Ishikawa (cell line): ENCODE data around the gene PUM1.

Source experiments
- CEBPB ChIP-seq: IDR thresholded peaks from 2 replicates; pipeline ENCODE4 v1.6.1; 2012
- CREB1 ChIP-seq: IDR thresholded peaks from 2 replicates; pipeline ENCODE4 v1.6.1; 2012; ENCODE audit warnings: low read depth
- EGR1 ChIP-seq: IDR thresholded peaks from 2 replicates; pipeline ENCODE4 v1.6.1; 2012
- EP300 ChIP-seq: IDR thresholded peaks from 2 replicates; pipeline ENCODE4 v1.6.1; 2012; ENCODE audit warnings: borderline replicate concordance
- FOXM1 ChIP-seq: IDR thresholded peaks from 2 replicates; pipeline ENCODE4 v1.6.1; 2012; ENCODE audit warnings: low read depth, borderline replicate concordance
- NFIC ChIP-seq: IDR thresholded peaks from 2 replicates; pipeline ENCODE4 v1.6.1; 2012
- RAD21 ChIP-seq: IDR thresholded peaks from 2 replicates; pipeline ENCODE4 v1.6.1; 2012; ENCODE audit warnings: low read depth
- TAF1 ChIP-seq: IDR thresholded peaks from 2 replicates; pipeline ENCODE4 v1.6.1; 2012; ENCODE audit warnings: low read depth, mild to moderate bottlenecking
- TCF12 ChIP-seq: IDR thresholded peaks from 2 replicates; pipeline ENCODE4 v1.6.1; 2012; ENCODE audit warnings: low read depth
- TEAD4 ChIP-seq: IDR thresholded peaks from 2 replicates; pipeline ENCODE4 v1.6.1; 2012
- YY1 ChIP-seq: IDR thresholded peaks from 2 replicates; pipeline ENCODE4 v1.6.1; 2012; ENCODE audit warnings: low read depth
- ZBTB7A ChIP-seq: IDR thresholded peaks from 2 replicates; pipeline ENCODE4 v1.6.1; 2012; ENCODE audit warnings: low read depth
- TF ChIP-seq, protein P1 (sequence below): IDR thresholded peaks from 2 replicates; pipeline ENCODE4 v1.6.1; 2012
- TF ChIP-seq, protein P2 (sequence below): IDR thresholded peaks from 2 replicates; pipeline ENCODE4 v1.6.1; 2012; ENCODE audit warnings: low read depth, mild to moderate bottlenecking
- TF ChIP-seq, protein P3 (sequence below): IDR thresholded peaks from 2 replicates; pipeline ENCODE4 v1.6.1; 2012

The PUM1 gene

DNA sequence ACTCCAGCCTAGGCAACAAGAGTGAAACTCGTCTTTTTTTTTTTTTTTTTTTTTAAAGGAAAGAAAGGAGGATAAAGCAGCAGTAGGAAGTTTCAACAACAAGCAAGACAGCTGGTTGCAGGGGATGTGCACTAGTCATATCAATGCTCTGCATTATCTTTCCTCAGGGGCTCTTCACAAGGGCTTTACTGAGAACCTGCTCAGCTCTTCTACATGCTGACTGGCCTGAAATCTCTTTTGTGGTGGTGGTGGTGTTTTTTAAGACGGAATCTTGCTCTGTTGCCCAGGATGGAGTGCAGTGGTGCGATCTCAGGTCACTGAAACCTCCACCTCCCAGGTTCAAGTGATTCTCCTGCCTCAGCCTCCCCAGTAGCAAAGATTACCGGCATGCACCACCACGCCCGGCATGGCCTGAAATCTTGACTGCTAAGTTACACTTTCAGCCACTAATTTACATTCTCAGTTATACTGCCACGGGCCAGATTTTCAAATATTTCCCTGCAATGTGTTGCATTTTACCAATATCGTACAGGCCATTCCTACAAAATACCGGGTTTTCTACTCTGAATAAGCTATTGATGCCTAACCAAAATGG is 68.0 kb downstream of the PUM1 start:
- TF ChIP-seq, protein P1, sequence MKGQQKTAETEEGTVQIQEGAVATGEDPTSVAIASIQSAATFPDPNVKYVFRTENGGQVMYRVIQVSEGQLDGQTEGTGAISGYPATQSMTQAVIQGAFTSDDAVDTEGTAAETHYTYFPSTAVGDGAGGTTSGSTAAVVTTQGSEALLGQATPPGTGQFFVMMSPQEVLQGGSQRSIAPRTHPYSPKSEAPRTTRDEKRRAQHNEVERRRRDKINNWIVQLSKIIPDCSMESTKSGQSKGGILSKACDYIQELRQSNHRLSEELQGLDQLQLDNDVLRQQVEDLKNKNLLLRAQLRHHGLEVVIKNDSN: no peak
- TF ChIP-seq, protein P2, sequence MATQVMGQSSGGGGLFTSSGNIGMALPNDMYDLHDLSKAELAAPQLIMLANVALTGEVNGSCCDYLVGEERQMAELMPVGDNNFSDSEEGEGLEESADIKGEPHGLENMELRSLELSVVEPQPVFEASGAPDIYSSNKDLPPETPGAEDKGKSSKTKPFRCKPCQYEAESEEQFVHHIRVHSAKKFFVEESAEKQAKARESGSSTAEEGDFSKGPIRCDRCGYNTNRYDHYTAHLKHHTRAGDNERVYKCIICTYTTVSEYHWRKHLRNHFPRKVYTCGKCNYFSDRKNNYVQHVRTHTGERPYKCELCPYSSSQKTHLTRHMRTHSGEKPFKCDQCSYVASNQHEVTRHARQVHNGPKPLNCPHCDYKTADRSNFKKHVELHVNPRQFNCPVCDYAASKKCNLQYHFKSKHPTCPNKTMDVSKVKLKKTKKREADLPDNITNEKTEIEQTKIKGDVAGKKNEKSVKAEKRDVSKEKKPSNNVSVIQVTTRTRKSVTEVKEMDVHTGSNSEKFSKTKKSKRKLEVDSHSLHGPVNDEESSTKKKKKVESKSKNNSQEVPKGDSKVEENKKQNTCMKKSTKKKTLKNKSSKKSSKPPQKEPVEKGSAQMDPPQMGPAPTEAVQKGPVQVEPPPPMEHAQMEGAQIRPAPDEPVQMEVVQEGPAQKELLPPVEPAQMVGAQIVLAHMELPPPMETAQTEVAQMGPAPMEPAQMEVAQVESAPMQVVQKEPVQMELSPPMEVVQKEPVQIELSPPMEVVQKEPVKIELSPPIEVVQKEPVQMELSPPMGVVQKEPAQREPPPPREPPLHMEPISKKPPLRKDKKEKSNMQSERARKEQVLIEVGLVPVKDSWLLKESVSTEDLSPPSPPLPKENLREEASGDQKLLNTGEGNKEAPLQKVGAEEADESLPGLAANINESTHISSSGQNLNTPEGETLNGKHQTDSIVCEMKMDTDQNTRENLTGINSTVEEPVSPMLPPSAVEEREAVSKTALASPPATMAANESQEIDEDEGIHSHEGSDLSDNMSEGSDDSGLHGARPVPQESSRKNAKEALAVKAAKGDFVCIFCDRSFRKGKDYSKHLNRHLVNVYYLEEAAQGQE: no peak
- TF ChIP-seq FOXM1 (no peak), EGR1 (no peak)

DNA sequence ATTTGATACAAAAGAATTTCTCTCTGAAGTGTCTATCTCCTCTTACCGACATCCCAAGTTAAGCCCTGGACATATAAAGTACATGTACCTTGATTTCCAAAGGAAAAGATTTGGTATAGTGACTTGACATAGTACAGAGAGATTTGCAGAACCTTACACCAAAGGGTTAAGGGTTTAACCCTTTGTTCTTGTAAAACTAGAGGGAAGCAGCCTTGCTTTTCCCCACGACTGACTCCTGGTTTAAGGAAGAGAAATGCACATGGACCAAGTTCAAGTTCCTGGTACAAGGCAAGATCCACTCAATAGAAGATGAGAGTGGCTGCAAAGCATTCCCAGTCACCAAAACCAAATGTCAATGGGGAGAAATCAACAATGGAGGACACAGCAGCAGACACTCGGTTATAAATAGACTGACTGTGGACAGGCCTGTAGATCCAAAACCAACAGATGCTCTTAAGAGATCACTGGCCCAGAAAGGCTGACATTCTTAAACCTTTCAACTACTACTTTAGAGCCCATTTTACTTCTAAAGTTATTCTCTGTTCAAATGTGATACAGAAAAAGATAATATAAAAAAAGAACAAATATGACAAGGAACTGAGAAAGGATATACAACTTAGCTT is 69.4 kb downstream of the PUM1 start:
- TF ChIP-seq, protein P1: no peak
- TF ChIP-seq TAF1: no peak
- no peak for TF ChIP-seq FOXM1
- no peak for TF ChIP-seq RAD21
- TF ChIP-seq TEAD4: no peak
- no peak for TF ChIP-seq EP300
- no peak for TF ChIP-seq NFIC
- TF ChIP-seq EGR1: no peak
- no peak for TF ChIP-seq CREB1
- TF ChIP-seq, protein P3, sequence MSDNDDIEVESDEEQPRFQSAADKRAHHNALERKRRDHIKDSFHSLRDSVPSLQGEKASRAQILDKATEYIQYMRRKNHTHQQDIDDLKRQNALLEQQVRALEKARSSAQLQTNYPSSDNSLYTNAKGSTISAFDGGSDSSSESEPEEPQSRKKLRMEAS: no peak
- TF ChIP-seq ZBTB7A: no peak
- no peak for TF ChIP-seq YY1
- TF ChIP-seq, protein P2: no peak
- no peak for TF ChIP-seq CEBPB
- no peak for TF ChIP-seq TCF12

DNA sequence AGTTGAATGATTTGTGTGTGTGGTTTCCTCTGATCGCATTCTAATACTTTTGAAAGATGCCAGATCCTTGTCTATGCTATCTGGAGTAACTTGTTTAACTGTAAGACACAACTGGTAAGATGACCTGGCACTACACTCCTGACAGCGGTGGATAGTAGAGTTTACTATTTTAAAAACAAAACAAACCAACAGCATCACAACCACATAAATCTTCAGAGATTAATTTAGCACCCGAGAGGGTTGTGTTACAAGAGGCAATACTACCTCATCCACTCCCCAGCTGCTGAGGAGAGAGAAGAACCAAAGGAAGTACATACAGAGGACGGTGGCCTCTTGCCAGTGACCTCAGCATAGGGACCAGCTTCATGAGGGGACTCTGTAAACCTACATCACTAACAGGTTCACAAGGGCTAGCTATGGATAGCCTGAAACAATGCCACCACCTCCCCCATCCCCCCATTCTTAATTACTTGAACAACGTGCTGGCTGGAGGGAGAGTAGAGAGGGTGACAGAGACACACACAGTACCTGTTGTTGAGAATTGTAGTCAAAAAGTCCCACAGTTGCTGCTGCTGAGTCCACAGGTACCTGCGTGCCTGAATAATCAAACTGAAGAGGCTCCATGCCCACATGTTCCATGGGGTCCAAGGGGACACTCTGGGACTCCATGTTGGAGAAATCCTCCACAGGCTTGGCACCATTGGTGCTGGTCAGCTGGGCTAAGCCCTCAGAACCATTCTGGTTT is 73.5 kb downstream of the PUM1 start:
- TF ChIP-seq NFIC (no peak), TCF12 (no peak), EP300 (no peak), RAD21 (no peak), FOXM1 (no peak), YY1 (no peak), TEAD4 (no peak), CEBPB (no peak), TAF1 (no peak), ZBTB7A (no peak)
- TF ChIP-seq, protein P2: no peak
- TF ChIP-seq, protein P3: no peak
- TF ChIP-seq, protein P1: no peak

DNA sequence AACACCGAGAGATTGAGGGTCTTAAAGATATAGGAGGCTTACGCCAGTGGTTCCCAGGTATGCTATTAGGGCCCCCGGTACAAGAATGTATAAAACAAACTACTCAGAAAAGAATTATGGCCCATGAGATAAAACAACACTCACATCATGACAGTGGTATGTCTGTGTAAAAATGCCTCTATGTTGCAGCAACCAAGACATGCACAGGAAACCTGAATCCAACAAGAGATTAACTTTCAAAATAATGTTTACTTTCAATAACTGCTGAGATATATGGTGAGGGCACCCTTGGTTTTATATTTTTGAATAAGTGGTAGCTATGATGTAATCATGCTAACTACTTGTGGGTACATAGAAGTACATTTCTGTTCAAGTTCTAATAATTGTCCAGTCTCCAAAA is 74.9 kb downstream of the PUM1 start:
- TF ChIP-seq RAD21 (no peak), FOXM1 (no peak), CREB1 (no peak), ZBTB7A (no peak), NFIC (no peak), EGR1 (no peak), TAF1 (no peak), TEAD4 (no peak), CEBPB (no peak)
- TF ChIP-seq, protein P2: no peak
- TF ChIP-seq, protein P3: no peak
